HepG2 (cell line): ENCODE data around the gene PRR29. TPM values are rescaled to one million over a fixed set of nuclear protein-coding genes. Genes with fewer than 3 reads are reported as not detected.

ENCODE experiments used
- ATAC-seq: fragments of 200-7000 bp; cut with Tn5 transposase; 3 replicates; pipeline ENCODE4 v1.9.1; 2020; ENCODE audit warnings: mild to moderate bottlenecking, moderate library complexity
- BruUV-seq: library from RNA; stranded (reverse); fragments of 400-500 nt; replicated peaks from 2 replicates; lab custom pipeline; 2021; lab: Mats Ljungman, UMichigan
- CTCF ChIA-PET: fragments of 300-600 bp; formaldehyde crosslinking; extraction: SDS; loops from one replicate; lab custom pipeline; 2021; ENCODE audit warnings: low total read pairs, inconsistent platforms, low intra/inter-chr PET ratio; lab: Yijun Ruan, JAX
- POLR2A ChIA-PET: fragments of 350-600 bp; sonication (Branson Sonifier 250); formaldehyde crosslinking; loops from one replicate; lab custom pipeline; 2020; ENCODE audit warnings: antibody characterized with exemption, inconsistent platforms; lab: Yijun Ruan, JAX
- DNase-seq: peaks from one replicate; pipeline ENCODE4 v3.0.0-alpha.2; 2015; ENCODE audit warnings: low spot score
- FAIRE-seq: peaks from 3 replicates; lab custom pipeline; 2011; peaks lifted over from hg19 to GRCh38; lab: Jason Lieb, UNC
- H2AFZ ChIP-seq: one replicate; pipeline ENCODE4 v1.6.1; 2011; ENCODE audit warnings: low read length, inconsistent platforms
- H3K27ac ChIP-seq: fragments of 300-600 bp; 3 replicates; pipeline ENCODE4 v1.8.0; 2011; ENCODE audit warnings: mixed run types, mild to moderate bottlenecking, mixed read lengths, low read length, inconsistent platforms; ENCODE audit not compliant: insufficient read depth; ENCODE audit errors: extremely low read length
- H3K27me3 ChIP-seq, 2 experiments: fragments of 200-600 bp in 1 of 2; 2 replicates in 1 of 2; 3 replicates in 1 of 2; pipeline versions ENCODE4 v1.6.0 to v1.8.0; 2011; ENCODE audit warnings: low read length in 2 of 2, mild to moderate bottlenecking in 2 of 2, moderate library complexity in 2 of 2, inconsistent platforms in 1 of 2; ENCODE audit not compliant: insufficient read depth in 2 of 2, control insufficient read depth in 1 of 2
- H3K36me3 ChIP-seq, 2 experiments: fragments of 200-600 bp in 1 of 2; replicated peaks in 1 of 2; 2 replicates in 1 of 2; 3 replicates in 1 of 2; pipeline versions ENCODE4 v1.5.1 to v1.8.0; 2011; ENCODE audit warnings: low read length in 2 of 2, inconsistent platforms in 1 of 2; ENCODE audit not compliant: insufficient read depth in 2 of 2, control insufficient read depth in 1 of 2
- H3K4me1 ChIP-seq: 2 replicates; pipeline ENCODE4 v1.5.1; 2012; ENCODE audit warnings: low read length, inconsistent platforms; ENCODE audit not compliant: insufficient read depth
- H3K4me2 ChIP-seq: 2 replicates; pipeline ENCODE4 v1.6.0; 2011; ENCODE audit warnings: low read depth, low read length, inconsistent platforms
- H3K4me3 ChIP-seq, 3 experiments: fragments of 200-600 bp in 1 of 3; sonication (generic), shearing (Covaris generic) in 1 of 3; replicated peaks in 1 of 3; 2 replicates each; pipeline ENCODE4 v1.5.1; 2011 to 2016; ENCODE audit warnings: low read length in 3 of 3, inconsistent platforms in 2 of 3, low read depth in 2 of 3, mild to moderate bottlenecking in 2 of 3, control low read depth in 1 of 3, mixed read lengths in 1 of 3; ENCODE audit not compliant: insufficient read depth in 1 of 3
- H3K79me2 ChIP-seq: one replicate; pipeline ENCODE4 v1.6.1; 2011; ENCODE audit warnings: low read length, inconsistent platforms; ENCODE audit not compliant: insufficient read depth
- H3K9ac ChIP-seq: 2 replicates; pipeline ENCODE4 v1.6.0; 2011; ENCODE audit warnings: mild to moderate bottlenecking, low read depth, low read length, inconsistent platforms; ENCODE audit not compliant: insufficient read depth
- H3K9me3 ChIP-seq: 2 replicates; pipeline ENCODE4 v1.5.1; 2012; ENCODE audit warnings: mild to moderate bottlenecking, low read length
- H4K20me1 ChIP-seq: 2 replicates; pipeline ENCODE4 v1.6.0; 2011; ENCODE audit warnings: inconsistent platforms, mild to moderate bottlenecking, low read length, moderate library complexity; ENCODE audit not compliant: insufficient read depth
- ATAD3A ChIP-seq: sonication (generic); formaldehyde crosslinking; IDR thresholded peaks from 2 replicates; pipeline ENCODE4 v1.4.0; 2020; ENCODE audit warnings: missing genetic modification reagents
- EEA1 ChIP-seq: sonication (generic); formaldehyde crosslinking; IDR thresholded peaks from 2 replicates; pipeline ENCODE4 v1.5.1; 2020; ENCODE audit warnings: mild to moderate bottlenecking, missing genetic modification reagents, borderline replicate concordance
- KAT2B ChIP-seq: fragments of 150-350 bp; IDR thresholded peaks from 2 replicates; pipeline ENCODE4 v1.6.1; 2014; ENCODE audit warnings: low read depth, low read length, borderline replicate concordance
- MNT ChIP-seq: fragments of 450-650 bp; IDR thresholded peaks from 2 replicates; pipeline ENCODE4 v1.6.1; 2016
- NR2C2 ChIP-seq: sonication (generic); formaldehyde crosslinking; IDR thresholded peaks from 2 replicates; pipeline ENCODE4 v1.4.0; 2020; ENCODE audit warnings: missing genetic modification reagents, mild to moderate bottlenecking, moderate library complexity, borderline replicate concordance
- ZBTB3 ChIP-seq: sonication (generic); formaldehyde crosslinking; IDR thresholded peaks from 2 replicates; pipeline ENCODE4 v1.4.0; 2020; ENCODE audit warnings: low read depth, mild to moderate bottlenecking, moderate library complexity, missing genetic modification reagents, borderline replicate concordance
- WGBS: methylation state at CpG from one replicate; pipeline ENCODE4 v1.1.6; 2017; ENCODE audit warnings: low lambda C conversion rate; 5-methylcytosine and 5-hydroxymethylcytosine counted together
- in situ Hi-C: cut with HindIII; loops from 2 replicates; pipeline ENCODE4 v1.10.0; 2017; ENCODE audit warnings: low pct_unique_long_range_greater_than_20kb; ENCODE audit not compliant: extremely low pct_ligation_motif_present
- intact Hi-C: fragments of 100-400 bp; cut with micrococcal nuclease; formaldehyde crosslinking; loops from one replicate; pipeline ENCODE4 v1.10.0; 2022; ENCODE audit not compliant: unreplicated experiment
- polyA plus RNA-seq, 8 experiments: library from polyadenylated mRNA; depleted of rRNA in 3 of 8; stranded (reverse) in 7 of 8; unstranded in 1 of 8; fragments of >200 nt; fragmentation: Illumina TruSeq in 4 of 8; extraction: Trizol in 4 of 8; gene quantifications; 2 replicates each; pipeline versions ENCODE4 v1.2.1 to v1.2.3, GENCODE V29; 2011 to 2016; ENCODE audit warnings: low read depth in 4 of 8, missing spikeins in 1 of 8, mixed read lengths in 1 of 8; ENCODE audit not compliant: insufficient read depth in 1 of 8
- total RNA-seq, 5 experiments: library from RNA; depleted of rRNA; stranded (reverse); fragments of >200 nt; fragmentation: Illumina TruSeq; extraction: Trizol; gene quantifications; 2 replicates each; pipeline ENCODE4 v1.2.3, GENCODE V29; 2016; ENCODE audit warnings: low read depth in 1 of 5

Gene PRR29
- total and polyA plus RNA-seq, 2 of the 13 experiments (the other 11 are each of a cell fraction or from before 2014, with no cell fraction given), result 0.07 to 0.20 TPM

- POLR2A ChIA-PET, result no interaction called here
- intact Hi-C loops, result no loop called here
- Histone ChIP-seq H3K9ac (no peak overlapping the region), H3K79me2 (no peaks in the 10 kb centered on the region), H4K20me1 (no peaks in the 10 kb centered on the region), H3K27ac (no peak overlapping the region), H3K4me1 (no peaks in the 10 kb centered on the region), H3K4me3 (no peak overlapping the region), H3K36me3 (no peaks in the 10 kb centered on the region), H3K9me3 (no peaks in the 10 kb centered on the region), H2AFZ (no peak overlapping the region), H3K4me2 (no peak overlapping the region), H3K27me3 (peaks cover 9 to 56% of the 10 kb centered on the region in 2 experiments; a peak in 4 of 5 replicates)
- TF ChIP-seq EEA1 (CRISPR knock-in tag) (no peak), ZBTB3 (no peak), NR2C2 (CRISPR knock-in tag) (no peak), ATAD3A (CRISPR knock-in tag) (no peak)
- in situ Hi-C loops, result no loop called here
- ATAC-seq (no peak), DNase-seq (no peak), FAIRE-seq (no peak)
- 24% methylated on average over 6 of the region's 6 CpGs for WGBS
- no TSS peak for BruUV-seq
- CTCF ChIA-PET, result no interaction called here
Observed at GRCh38 chr17:63973247-63973646, 24.9 kb upstream of the PRR29 start.

- no peak overlapping the region for H3K4me2 ChIP-seq
- H3K9ac ChIP-seq, result no peak overlapping the region
- no peaks in the 10 kb centered on the region for H3K4me1 ChIP-seq
- CTCF ChIA-PET, result no interaction called here
- no peak overlapping the region for H3K27ac ChIP-seq
- DNase-seq, result no peak
- H3K4me3 ChIP-seq, result no peak overlapping the region
- no TSS peak for BruUV-seq
- POLR2A ChIA-PET, result no interaction called here
- 7% methylated on average over 1 of the region's 12 CpGs for WGBS
- TF ChIP-seq KAT2B (no peak), MNT (peak; percentile 14; the same call in 1 of the 2 replicates)
- H4K20me1 ChIP-seq, result no peaks in the 10 kb centered on the region
- no peaks in the 10 kb centered on the region for H3K79me2 ChIP-seq
- in situ Hi-C loops, result no loop called here
- H3K27me3 ChIP-seq, result peaks cover 9 to 61% of the 10 kb centered on the region in 2 experiments; a peak in 4 of 5 replicates
- H3K36me3 ChIP-seq, result no peaks in the 10 kb centered on the region
- no peak overlapping the region for H2AFZ ChIP-seq
- intact Hi-C loops, result no loop called here
- ATAC-seq, result peak; percentile 30; the same call in 2 of the 3 replicates
- no peaks in the 10 kb centered on the region for H3K9me3 ChIP-seq
- FAIRE-seq, result no peak
Observed at GRCh38 chr17:63973930-63974593, 24.1 kb upstream of the PRR29 start.
